KOPT-K1 (cell line): ENCODE data around the gene ANKRD27.
A peak's percentile ranks its signal among the peaks of the same experiment; 100 is the strongest.
"Not testable (repeated sequence)": the region's sequence is repeated elsewhere in the genome, so short reads cannot be mapped to it uniquely, and the experiment has no call there.

ENCODE experiments used
- H3K27ac ChIP-seq: fragments of 200-600 bp; sonication (generic); 2 replicates; pipeline ENCODE4 v1.5.1; 2016; ENCODE audit warnings: antibody characterized with exemption, mild to moderate bottlenecking, low read depth, low read length; ENCODE audit not compliant: poor library complexity, severe bottlenecking
- H3K36me3 ChIP-seq: fragments of 200-600 bp; sonication (generic); 2 replicates; pipeline ENCODE4 v1.5.1; 2017; ENCODE audit warnings: antibody characterized with exemption, mild to moderate bottlenecking, low read length, moderate library complexity; ENCODE audit not compliant: insufficient read depth
- H3K9me3 ChIP-seq: fragments of 200-600 bp; sonication (generic); 2 replicates; pipeline ENCODE4 v1.5.1; 2017; ENCODE audit warnings: antibody characterized with exemption, low read length, mild to moderate bottlenecking; ENCODE audit not compliant: insufficient read depth, poor library complexity, severe bottlenecking

The ANKRD27 gene

GRCh38 chr19:32674931-32675719, at the start of gene ANKRD27:
Gene ANKRD27, minus strand, starts transcription at chr19:32675180. Its CDS starts 16,165 bp downstream, at chr19:32659015.
- no peaks in the 10 kb centered on the region for H3K9me3 ChIP-seq
- H3K27ac ChIP-seq = peak within 1 kb of the TSS; percentile 50

GRCh38 chr19:32720936-32721250, 45.9 kb upstream of the ANKRD27 start:
- H3K36me3 ChIP-seq = no peaks in the 10 kb centered on the region
- H3K27ac ChIP-seq = no peak overlapping the region
- no peaks in the 10 kb centered on the region for H3K9me3 ChIP-seq

More at GRCh38 chr19:32674931-32675719, at the start of gene ANKRD27:
- H3K36me3 ChIP-seq = no peaks in the 10 kb centered on the region

GRCh38 chr19:32720216-32720935, 45.4 kb upstream of the ANKRD27 start:
- H3K36me3 ChIP-seq = no peaks in the 10 kb centered on the region
- no peaks in the 10 kb centered on the region for H3K9me3 ChIP-seq
- H3K27ac ChIP-seq = no peak overlapping the region

- no peak within 1 kb of the TSS for H3K27ac ChIP-seq
- no peaks in the 10 kb centered on the region for H3K9me3 ChIP-seq
- H3K36me3 ChIP-seq = peaks cover 7% of the 10 kb centered on the region; the same call in 1 of the 2 replicates
Observed at GRCh38 chr19:32719611-32720059, 44.7 kb upstream of the ANKRD27 start, which contains the start of gene TDRD12. Gene TDRD12, plus strand, starts transcription at chr19:32719767. Its CDS starts 306 bp downstream, at chr19:32720073.

- H3K36me3 ChIP-seq = peaks cover 20% of the 10 kb centered on the region
- H3K9me3 ChIP-seq = no peaks in the 10 kb centered on the region
- no peak overlapping the region for H3K27ac ChIP-seq
Observed at GRCh38 chr19:32718286-32718685, 43.3 kb upstream of the ANKRD27 start.

- H3K9me3 ChIP-seq = no peaks in the 10 kb centered on the region
- peaks cover 26% of the 10 kb centered on the region for H3K36me3 ChIP-seq
- no peak overlapping the region for H3K27ac ChIP-seq
Observed at GRCh38 chr19:32717496-32717895, 42.5 kb upstream of the ANKRD27 start.

GRCh38 chr19:32716203-32716602, 41.2 kb upstream of the ANKRD27 start:
- H3K9me3 ChIP-seq, H3K27ac ChIP-seq: not testable (repeated sequence)
- peaks cover 39% of the 10 kb centered on the region for H3K36me3 ChIP-seq

GRCh38 chr19:32711747-32712146, 36.8 kb upstream of the ANKRD27 start:
- peaks cover 62% of the 10 kb centered on the region for H3K36me3 ChIP-seq
- no peak overlapping the region for H3K27ac ChIP-seq
- H3K9me3 ChIP-seq = no peaks in the 10 kb centered on the region

- no peak overlapping the region for H3K27ac ChIP-seq
- peaks cover 19% of the 10 kb centered on the region for H3K9me3 ChIP-seq
- H3K36me3 ChIP-seq = peaks cover 76% of the 10 kb centered on the region
Observed at GRCh38 chr19:32709032-32709431, 34.1 kb upstream of the ANKRD27 start.

GRCh38 chr19:32708457-32708856, 33.5 kb upstream of the ANKRD27 start:
- Histone ChIP-seq H3K9me3 (peaks cover 25% of the 10 kb centered on the region), H3K36me3 (peaks cover 76% of the 10 kb centered on the region), H3K27ac (no peak overlapping the region)

GRCh38 chr19:32704006-32704405, 29.0 kb upstream of the ANKRD27 start:
- peaks cover 88% of the 10 kb centered on the region for H3K36me3 ChIP-seq
- H3K9me3 ChIP-seq = peaks cover 54% of the 10 kb centered on the region
- not testable (repeated sequence) for H3K27ac ChIP-seq

- peaks cover 98% of the 10 kb centered on the region for H3K36me3 ChIP-seq
- H3K27ac ChIP-seq = no peak overlapping the region
- peaks cover 54% of the 10 kb centered on the region for H3K9me3 ChIP-seq
Observed at GRCh38 chr19:32702010-32702409, 27.0 kb upstream of the ANKRD27 start.

- H3K36me3 ChIP-seq = peaks cover 96% of the 10 kb centered on the region
- H3K9me3 ChIP-seq = peaks cover 46% of the 10 kb centered on the region
- H3K27ac ChIP-seq = not testable (repeated sequence)
Observed at GRCh38 chr19:32700129-32700528, 25.1 kb upstream of the ANKRD27 start.

- H3K9me3 ChIP-seq = peaks cover 20% of the 10 kb centered on the region
- H3K36me3 ChIP-seq = peaks cover 67% of the 10 kb centered on the region
- H3K27ac ChIP-seq = not testable (repeated sequence)
Observed at GRCh38 chr19:32696771-32697170, 21.8 kb upstream of the ANKRD27 start.

- H3K27ac ChIP-seq = not testable (repeated sequence)
- H3K9me3 ChIP-seq = peaks cover 16% of the 10 kb centered on the region
- H3K36me3 ChIP-seq = peaks cover 54% of the 10 kb centered on the region
Observed at GRCh38 chr19:32695506-32695905, 20.5 kb upstream of the ANKRD27 start.
